ENCODE results near the gene NT5C2.
A peak's percentile ranks its signal among the peaks of the same experiment; 100 is the strongest.
"Not testable (repeated sequence)": the region's sequence is repeated elsewhere in the genome, so short reads cannot be mapped to it uniquely, and the experiment has no call there.

The NT5C2 gene

DNA sequence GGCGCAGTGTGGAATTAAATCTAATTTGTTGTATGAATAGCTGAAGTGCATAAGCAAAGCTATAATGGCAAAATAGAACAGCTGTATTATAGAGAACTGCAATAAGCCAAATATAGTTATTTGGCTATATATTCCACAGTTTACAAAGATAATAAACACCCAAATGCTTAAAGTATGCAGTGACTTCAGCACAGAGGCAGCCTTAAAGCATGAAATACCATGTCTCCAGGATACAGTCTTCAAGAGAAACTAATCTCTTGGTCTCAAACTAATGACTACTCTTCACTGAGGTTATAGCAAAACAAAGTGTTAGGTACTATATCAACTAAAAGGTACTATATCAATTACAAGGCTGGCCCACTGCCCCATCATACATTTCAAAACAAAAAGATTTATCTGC lies 48.0 kb downstream of the NT5C2 start:
- DNase-seq (ENCODE audit: low read depth): peak; percentile 57
- TF ChIP-seq CTCF (IDR thresholded peaks at IDR 0.05; ENCODE audit: low read length, missing control alignments): no peak
- H3K4me3 ChIP-seq (replicated peaks; ENCODE audit: low read depth, low read length): no peak overlapping the region

DNA sequence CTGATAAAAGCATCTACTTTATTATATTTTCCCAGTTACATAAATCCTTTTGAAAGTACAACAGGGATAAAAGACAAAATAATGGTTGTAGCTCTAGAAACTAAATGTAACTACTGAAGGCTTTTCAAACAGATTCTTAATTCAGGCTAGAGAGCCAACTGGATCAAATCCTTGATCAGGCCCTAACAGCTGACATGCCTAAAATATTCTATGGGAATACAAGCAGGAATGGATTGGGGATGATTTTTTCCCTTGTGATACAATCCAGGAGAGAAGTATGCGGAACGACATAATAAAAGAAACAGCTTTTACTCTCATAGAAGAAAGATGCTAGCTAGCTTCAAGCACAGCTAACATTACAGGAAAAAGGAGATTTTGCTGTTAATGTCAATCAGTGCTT lies 49.0 kb downstream of the NT5C2 start:
- TF ChIP-seq CTCF (IDR thresholded peaks at IDR 0.05; ENCODE audit: low read length, missing control alignments): no peak
- no peak for DNase-seq (ENCODE audit: low read depth)
- H3K4me3 ChIP-seq (replicated peaks; ENCODE audit: low read depth, low read length): no peak overlapping the region

GRCh38 chr10:103143641-103144040 lies 49.4 kb downstream of the NT5C2 start:
- not testable (repeated sequence) for DNase-seq (ENCODE audit: low read depth); H3K4me3 ChIP-seq (replicated peaks; ENCODE audit: low read depth, low read length)

DNA sequence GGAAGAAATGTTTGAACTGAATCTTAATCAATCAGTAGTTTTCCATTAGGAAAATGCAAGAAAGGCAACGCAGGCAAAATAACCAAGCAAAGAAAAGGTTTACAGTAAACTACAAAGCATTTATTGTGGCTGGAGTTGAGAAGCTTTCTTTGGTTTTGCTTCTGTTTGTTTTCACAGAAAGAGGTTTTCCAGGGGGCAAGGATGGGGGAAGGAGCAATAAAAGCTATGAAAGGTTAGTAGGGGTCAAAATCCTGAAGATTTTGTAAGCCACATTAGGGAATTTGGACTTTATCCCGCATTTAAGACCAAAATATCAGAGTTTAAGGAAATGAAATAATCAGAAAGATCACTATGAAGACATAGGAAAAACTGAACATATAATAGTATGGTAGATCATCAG lies 51.1 kb downstream of the NT5C2 start:
- H3K4me3 ChIP-seq (replicated peaks; ENCODE audit: low read depth, low read length): no peak overlapping the region
- TF ChIP-seq CTCF (IDR thresholded peaks at IDR 0.05; ENCODE audit: low read length, missing control alignments): no peak
- no peak for DNase-seq (ENCODE audit: low read depth)

- no peak for TF ChIP-seq CTCF (IDR thresholded peaks at IDR 0.05; ENCODE audit: low read length, missing control alignments)
- DNase-seq (ENCODE audit: low read depth): no peak
These were observed 52.6 kb downstream of the NT5C2 start for GRCh38 chr10:103140469-103140868.

DNA sequence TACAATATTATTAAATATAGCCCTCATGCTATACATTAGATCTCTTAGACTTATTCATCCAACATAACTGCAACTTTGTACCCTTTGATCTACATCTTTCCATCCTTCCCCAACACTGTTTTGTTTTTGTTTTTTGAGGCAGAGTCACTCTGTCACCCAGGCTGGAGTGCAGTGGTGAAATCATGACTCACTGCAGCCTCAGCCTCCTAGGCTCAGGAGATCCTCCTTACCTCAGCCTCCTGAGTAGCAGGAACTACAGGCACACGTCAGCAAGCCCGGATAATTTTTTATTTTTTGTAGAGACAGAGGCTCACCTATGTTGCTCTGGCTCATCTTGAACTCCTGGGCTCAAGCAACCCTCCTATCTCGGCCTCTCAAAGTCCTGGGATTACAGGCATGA lies 53.3 kb downstream of the NT5C2 start:
- no peak for DNase-seq (ENCODE audit: low read depth)
- no peak overlapping the region for H3K4me3 ChIP-seq (replicated peaks; ENCODE audit: low read depth, low read length)
- no peak for TF ChIP-seq CTCF (IDR thresholded peaks at IDR 0.05; ENCODE audit: low read length, missing control alignments)

More at GRCh38 chr10:103140469-103140868, 52.6 kb downstream of the NT5C2 start:
- no peak overlapping the region for H3K4me3 ChIP-seq (replicated peaks; ENCODE audit: low read depth, low read length)

DNA sequence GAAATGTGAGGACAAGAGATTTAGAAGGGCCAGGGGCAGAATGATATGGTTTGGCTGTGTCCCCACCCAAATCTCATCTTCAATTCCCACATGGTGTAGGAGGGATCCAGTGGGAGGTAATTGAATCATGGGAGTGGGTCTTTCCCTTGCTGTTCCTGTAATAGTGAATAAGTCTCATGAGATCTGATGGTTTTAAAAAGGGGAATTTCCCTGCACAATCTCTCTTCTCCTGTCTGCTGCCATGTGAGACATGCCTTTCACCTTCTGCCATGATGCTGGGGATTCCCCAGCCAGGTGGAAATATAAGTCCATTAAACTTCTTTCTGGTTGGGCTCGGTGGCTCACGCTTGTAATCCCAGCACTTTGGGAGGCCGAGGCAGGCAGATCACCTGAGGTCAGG lies 57.9 kb downstream of the NT5C2 start:
- DNase-seq (ENCODE audit: low read depth): not testable (repeated sequence)

GRCh38 chr10:103130910-103131309 lies 62.2 kb downstream of the NT5C2 start:
- no peak overlapping the region for H3K4me3 ChIP-seq (replicated peaks; ENCODE audit: low read depth, low read length)
- TF ChIP-seq CTCF (IDR thresholded peaks at IDR 0.05; ENCODE audit: low read length, missing control alignments): no peak
- DNase-seq (ENCODE audit: low read depth): no peak

More for the DNA sequence above, 57.9 kb downstream of the NT5C2 start:
- H3K4me3 ChIP-seq (replicated peaks; ENCODE audit: low read depth, low read length): not testable (repeated sequence)

- DNase-seq (ENCODE audit: low read depth); H3K4me3 ChIP-seq (replicated peaks; ENCODE audit: low read depth, low read length): not testable (repeated sequence)
These were observed 62.9 kb downstream of the NT5C2 start for GRCh38 chr10:103130180-103130579.

All from fibroblast of pulmonary artery (primary cell).